HCT116 (cell line): Measurements from ENCODE around the gene GAP43. TPM values are rescaled to one million over a fixed set of nuclear protein-coding genes. Genes with fewer than 3 reads are reported as not detected.

Experiments used
- ATAC-seq: fragments of 200-7000 bp; cut with Tn5 transposase; 2 replicates; pipeline ENCODE4 v1.9.1; 2020; ENCODE audit warnings: mild to moderate bottlenecking, moderate library complexity
- BruUV-seq: library from RNA; stranded (reverse); fragments of 400-500 nt; replicated peaks from 2 replicates; lab custom pipeline; 2021; lab: Mats Ljungman, UMichigan
- CTCF ChIA-PET: fragments of 300-600 bp; sonication (Branson Sonifier 250); formaldehyde crosslinking; loops from one replicate; lab custom pipeline; 2021; ENCODE audit warnings: antibody characterized with exemption; lab: Charles Lee
- POLR2A ChIA-PET: fragments of 300-600, 350-600 bp; sonication (Branson Sonifier 250); formaldehyde crosslinking; loops from one replicate; lab custom pipeline; 2021; ENCODE audit warnings: antibody characterized with exemption; lab: Charles Lee
- RAD21 ChIA-PET, 2 experiments: fragments of 300-600 bp; sonication (Branson Sonifier 250); formaldehyde crosslinking; loops; one replicate each; lab custom pipeline; 2023; ENCODE audit warnings: low total read pairs in 2 of 2; ENCODE audit not compliant: uncharacterized antibody in 2 of 2, unreplicated experiment in 2 of 2, low non-redundant PET in 1 of 2; lab: Charles Lee
- DNase-seq: peaks from one replicate; pipeline ENCODE4 v3.0.0-alpha.2; 2010; ENCODE audit warnings: low read depth, low spot score
- H2AFZ ChIP-seq: fragments of 200-600 bp; shearing (Covaris generic), sonication (generic); 2 replicates; pipeline ENCODE4 v1.6.1; 2017; ENCODE audit warnings: low read depth, mixed run types, mixed read lengths, antibody characterized with exemption, low read length; ENCODE audit not compliant: poor library complexity, severe bottlenecking
- H3K27ac ChIP-seq: 2 replicates; pipeline ENCODE4 v1.5.1; 2012; ENCODE audit warnings: low read depth, low read length
- H3K27me3 ChIP-seq: fragments of 200-600 bp; sonication (generic); 2 replicates; pipeline ENCODE4 v1.6.1; 2016; ENCODE audit warnings: mixed run types, low read length, mixed read lengths; ENCODE audit not compliant: insufficient read depth
- H3K36me3 ChIP-seq, 2 experiments: fragments of 200-500 bp in 1 of 2; fragments of 200-600 bp in 1 of 2; sonication (Bioruptor generic) in 1 of 2; sonication (generic) in 1 of 2; 2 replicates each; pipeline versions ENCODE4 v1.5.1 to v1.6.1; 2014 to 2016; ENCODE audit warnings: low read length in 2 of 2, inconsistent platforms in 1 of 2, mixed read lengths in 1 of 2, mixed run types in 1 of 2; ENCODE audit not compliant: insufficient read depth in 2 of 2, control insufficient read depth in 1 of 2
- H3K4me1 ChIP-seq, 2 experiments: fragments of 200-600 bp in 1 of 2; sonication (generic) in 1 of 2; 2 replicates each; pipeline versions ENCODE4 v1.5.1 to v1.6.1; 2012 to 2017; ENCODE audit warnings: low read length in 2 of 2, inconsistent platforms in 1 of 2, mild to moderate bottlenecking in 1 of 2, mixed read lengths in 1 of 2, mixed run types in 1 of 2, moderate library complexity in 1 of 2; ENCODE audit not compliant: insufficient read depth in 2 of 2, control insufficient read depth in 1 of 2
- H3K4me2 ChIP-seq: fragments of 200-600 bp; sonication (generic); 2 replicates; pipeline ENCODE4 v1.6.1; 2017; ENCODE audit warnings: mixed run types, low read length, mixed read lengths
- H3K4me3 ChIP-seq, 2 experiments: fragments of 200-600 bp in 1 of 2; sonication (generic) in 1 of 2; replicated peaks in 1 of 2; 2 replicates each; pipeline ENCODE4 v1.5.1; 2011 to 2016; ENCODE audit warnings: low read length in 2 of 2, control low read depth in 1 of 2, low read depth in 1 of 2, mild to moderate bottlenecking in 1 of 2, mixed read lengths in 1 of 2, mixed run types in 1 of 2
- H3K79me2 ChIP-seq: fragments of 200-600 bp; sonication (generic); 2 replicates; pipeline ENCODE4 v1.6.1; 2017; ENCODE audit warnings: mild to moderate bottlenecking, mixed run types, low read length, moderate library complexity, mixed read lengths; ENCODE audit not compliant: insufficient read depth
- H3K9ac ChIP-seq: fragments of 200-600 bp; sonication (generic); 2 replicates; pipeline ENCODE4 v1.6.1; 2016; ENCODE audit warnings: low read length, mixed read lengths
- H3K9me2 ChIP-seq: fragments of 200-600 bp; sonication (generic), shearing (Covaris generic); 2 replicates; pipeline ENCODE4 v1.6.1; 2017; ENCODE audit warnings: mixed run types, mild to moderate bottlenecking, moderate library complexity; ENCODE audit not compliant: insufficient read depth
- H3K9me3 ChIP-seq, 2 experiments: fragments of 200-500 bp in 1 of 2; fragments of 200-600 bp in 1 of 2; sonication (Bioruptor generic) in 1 of 2; sonication (generic) in 1 of 2; 2 replicates each; pipeline ENCODE4 v1.6.1; 2014 to 2017; ENCODE audit warnings: low read length in 2 of 2, mixed read lengths in 2 of 2, inconsistent platforms in 1 of 2, low read depth in 1 of 2, mild to moderate bottlenecking in 1 of 2, mixed run types in 1 of 2, moderate library complexity in 1 of 2; ENCODE audit not compliant: control insufficient read depth in 1 of 2, insufficient read depth in 1 of 2
- H4K20me1 ChIP-seq: fragments of 200-600 bp; sonication (generic), shearing (Covaris generic); 2 replicates; pipeline ENCODE4 v1.6.1; 2017; ENCODE audit warnings: mixed run types, mild to moderate bottlenecking, moderate library complexity; ENCODE audit not compliant: insufficient read depth
- CBX3 ChIP-seq: IDR thresholded peaks from 2 replicates; pipeline ENCODE4 v1.6.1; 2012; ENCODE audit warnings: low read depth
- ELF1 ChIP-seq: IDR thresholded peaks from 2 replicates; pipeline ENCODE4 v1.6.1; 2012; ENCODE audit warnings: low read depth, borderline replicate concordance
- EZH2 ChIP-seq: fragments of 200-600 bp; sonication (generic); IDR thresholded peaks from 2 replicates; pipeline ENCODE4 v1.6.1; 2017; ENCODE audit warnings: antibody characterized with exemption, mixed run types
- JUND ChIP-seq: IDR thresholded peaks from 2 replicates; pipeline ENCODE4 v1.6.1; 2012
- POLR2A ChIP-seq: IDR thresholded peaks from 2 replicates; pipeline ENCODE4 v1.7.0; 2011; ENCODE audit warnings: borderline replicate concordance; ENCODE audit not compliant: insufficient read depth, insufficient read length; ENCODE audit errors: extremely low read depth
- SIN3A ChIP-seq: IDR thresholded peaks from 2 replicates; pipeline ENCODE4 v1.6.1; 2012; ENCODE audit warnings: low read depth
- TCF7L2 ChIP-seq: IDR thresholded peaks from 2 replicates; pipeline ENCODE4 v1.7.0; 2011; ENCODE audit warnings: borderline replicate concordance, inconsistent platforms; ENCODE audit not compliant: insufficient read depth, insufficient read length; ENCODE audit errors: extremely low read depth
- ZFX ChIP-seq: fragments of 450-650 bp; IDR thresholded peaks from 2 replicates; pipeline ENCODE4 v1.6.1; 2017
- ZNF274 ChIP-seq: fragments of 200-500 bp; sonication (Bioruptor generic); IDR thresholded peaks from 2 replicates; pipeline ENCODE4 v1.6.1; 2014; ENCODE audit warnings: mild to moderate bottlenecking, low read depth, low read length, inconsistent platforms
- intact Hi-C: fragments of 100-400 bp; cut with micrococcal nuclease; formaldehyde crosslinking; loops from 2 replicates; pipeline ENCODE4 v1.10.0; 2022
- total RNA-seq: library from RNA; stranded (reverse); gene quantifications from one replicate; pipeline ENCODE4 v1.2.1, GENCODE V29; 2021; ENCODE audit not compliant: unreplicated experiment
- TF ChIP-seq, protein P1 (sequence below): IDR thresholded peaks from 2 replicates; pipeline ENCODE4 v1.6.1; 2012
- TF ChIP-seq, protein P2 (sequence below), 3 experiments: fragments of 200-600 bp in 1 of 3; sonication (generic) in 1 of 3; IDR thresholded peaks in 2 of 3; conservative IDR thresholded peaks in 1 of 3; 2 replicates each; pipeline ENCODE4 v1.5.1; 2012 to 2017; ENCODE audit warnings: low read depth in 2 of 3, low read length in 2 of 3, antibody characterized with exemption in 1 of 3, borderline replicate concordance in 1 of 3, control low read depth in 1 of 3, mild to moderate bottlenecking in 1 of 3, mixed read lengths in 1 of 3, mixed run types in 1 of 3, moderate library complexity in 1 of 3; ENCODE audit not compliant: insufficient read depth in 1 of 3
- TF ChIP-seq, protein P3 (sequence below): IDR thresholded peaks from 2 replicates; pipeline ENCODE4 v1.6.1; 2012; ENCODE audit warnings: low read depth

GAP43 gene
- total RNA-seq, 1 experiment from 2014 or later, result not detected

DNA sequence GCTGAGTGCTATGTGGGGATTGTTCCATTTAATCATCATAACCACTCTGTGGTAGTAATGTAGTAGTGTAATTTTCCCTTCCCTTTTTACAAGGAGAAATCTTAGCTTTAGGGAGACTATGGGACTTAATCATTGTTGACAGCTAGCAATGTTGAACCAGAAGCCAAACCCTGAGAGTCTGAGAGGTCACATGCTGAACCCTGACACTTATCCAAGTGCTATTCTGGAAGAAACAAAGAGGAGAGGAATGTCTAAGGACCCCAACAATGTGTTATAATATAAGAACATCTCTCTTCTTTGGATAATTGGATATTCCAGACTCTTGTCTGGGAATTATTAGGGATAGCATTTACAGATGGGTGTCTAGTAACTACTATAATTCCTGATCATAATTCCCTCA lies 58.4 kb downstream of the GAP43 start:
- intact Hi-C loops, result loop anchor here (1.0 kb wide), 1 partner anchor 39 kb away; no protein-coding TSS in a partner anchor
- POLR2A ChIA-PET, result no interaction called here
- TF ChIP-seq, protein P1, sequence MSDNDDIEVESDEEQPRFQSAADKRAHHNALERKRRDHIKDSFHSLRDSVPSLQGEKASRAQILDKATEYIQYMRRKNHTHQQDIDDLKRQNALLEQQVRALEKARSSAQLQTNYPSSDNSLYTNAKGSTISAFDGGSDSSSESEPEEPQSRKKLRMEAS, result no peak
- TF ChIP-seq ZFX (no peak), POLR2A (no peak), CBX3 (no peak), ZNF274 (no peak), EZH2 (no peak), ELF1 (no peak), JUND (no peak), TCF7L2 (no peak), SIN3A (no peak)
- TF ChIP-seq, protein P2, sequence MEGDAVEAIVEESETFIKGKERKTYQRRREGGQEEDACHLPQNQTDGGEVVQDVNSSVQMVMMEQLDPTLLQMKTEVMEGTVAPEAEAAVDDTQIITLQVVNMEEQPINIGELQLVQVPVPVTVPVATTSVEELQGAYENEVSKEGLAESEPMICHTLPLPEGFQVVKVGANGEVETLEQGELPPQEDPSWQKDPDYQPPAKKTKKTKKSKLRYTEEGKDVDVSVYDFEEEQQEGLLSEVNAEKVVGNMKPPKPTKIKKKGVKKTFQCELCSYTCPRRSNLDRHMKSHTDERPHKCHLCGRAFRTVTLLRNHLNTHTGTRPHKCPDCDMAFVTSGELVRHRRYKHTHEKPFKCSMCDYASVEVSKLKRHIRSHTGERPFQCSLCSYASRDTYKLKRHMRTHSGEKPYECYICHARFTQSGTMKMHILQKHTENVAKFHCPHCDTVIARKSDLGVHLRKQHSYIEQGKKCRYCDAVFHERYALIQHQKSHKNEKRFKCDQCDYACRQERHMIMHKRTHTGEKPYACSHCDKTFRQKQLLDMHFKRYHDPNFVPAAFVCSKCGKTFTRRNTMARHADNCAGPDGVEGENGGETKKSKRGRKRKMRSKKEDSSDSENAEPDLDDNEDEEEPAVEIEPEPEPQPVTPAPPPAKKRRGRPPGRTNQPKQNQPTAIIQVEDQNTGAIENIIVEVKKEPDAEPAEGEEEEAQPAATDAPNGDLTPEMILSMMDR (IDR thresholded peaks at IDR 0.05 in 2 of 3, conservative IDR thresholded peaks at IDR 0.05 in 1 of 3; ENCODE audit: borderline replicate concordance in 1 of 3, insufficient read depth in 1 of 3, low read depth in 2 of 3, low read length in 2 of 3), result no peak
- TF ChIP-seq, protein P3, sequence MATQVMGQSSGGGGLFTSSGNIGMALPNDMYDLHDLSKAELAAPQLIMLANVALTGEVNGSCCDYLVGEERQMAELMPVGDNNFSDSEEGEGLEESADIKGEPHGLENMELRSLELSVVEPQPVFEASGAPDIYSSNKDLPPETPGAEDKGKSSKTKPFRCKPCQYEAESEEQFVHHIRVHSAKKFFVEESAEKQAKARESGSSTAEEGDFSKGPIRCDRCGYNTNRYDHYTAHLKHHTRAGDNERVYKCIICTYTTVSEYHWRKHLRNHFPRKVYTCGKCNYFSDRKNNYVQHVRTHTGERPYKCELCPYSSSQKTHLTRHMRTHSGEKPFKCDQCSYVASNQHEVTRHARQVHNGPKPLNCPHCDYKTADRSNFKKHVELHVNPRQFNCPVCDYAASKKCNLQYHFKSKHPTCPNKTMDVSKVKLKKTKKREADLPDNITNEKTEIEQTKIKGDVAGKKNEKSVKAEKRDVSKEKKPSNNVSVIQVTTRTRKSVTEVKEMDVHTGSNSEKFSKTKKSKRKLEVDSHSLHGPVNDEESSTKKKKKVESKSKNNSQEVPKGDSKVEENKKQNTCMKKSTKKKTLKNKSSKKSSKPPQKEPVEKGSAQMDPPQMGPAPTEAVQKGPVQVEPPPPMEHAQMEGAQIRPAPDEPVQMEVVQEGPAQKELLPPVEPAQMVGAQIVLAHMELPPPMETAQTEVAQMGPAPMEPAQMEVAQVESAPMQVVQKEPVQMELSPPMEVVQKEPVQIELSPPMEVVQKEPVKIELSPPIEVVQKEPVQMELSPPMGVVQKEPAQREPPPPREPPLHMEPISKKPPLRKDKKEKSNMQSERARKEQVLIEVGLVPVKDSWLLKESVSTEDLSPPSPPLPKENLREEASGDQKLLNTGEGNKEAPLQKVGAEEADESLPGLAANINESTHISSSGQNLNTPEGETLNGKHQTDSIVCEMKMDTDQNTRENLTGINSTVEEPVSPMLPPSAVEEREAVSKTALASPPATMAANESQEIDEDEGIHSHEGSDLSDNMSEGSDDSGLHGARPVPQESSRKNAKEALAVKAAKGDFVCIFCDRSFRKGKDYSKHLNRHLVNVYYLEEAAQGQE, result no peak
- H3K27me3 ChIP-seq, result no peaks in the 10 kb centered on the region
- BruUV-seq, result no TSS peak
- RAD21 ChIA-PET, result no interaction called here
- no peak overlapping the region for H3K27ac ChIP-seq
- ATAC-seq (no peak), DNase-seq (no peak)
- H3K4me1 ChIP-seq, result no peaks in the 10 kb centered on the region
- no peak overlapping the region for H3K9ac ChIP-seq
- no peak overlapping the region for H3K4me3 ChIP-seq
- H4K20me1 ChIP-seq, result no peaks in the 10 kb centered on the region
- no peaks in the 10 kb centered on the region for H3K9me3 ChIP-seq
- H3K36me3 ChIP-seq, result no peaks in the 10 kb centered on the region
- CTCF ChIA-PET, result no interaction called here
- no peaks in the 10 kb centered on the region for H3K9me2 ChIP-seq
- H3K79me2 ChIP-seq, result no peaks in the 10 kb centered on the region
- H3K4me2 ChIP-seq, result no peak overlapping the region
- no peak overlapping the region for H2AFZ ChIP-seq
